Peyer's patch (tissue), 4 donors: Measurements from ENCODE around the gene L3MBTL4.

Experiments
- CTCF ChIP-seq, 6 experiments: fragments of 450-650 bp in 4 of 6; fragments of 200-600 bp in 2 of 6; sonication (generic) in 1 of 6; IDR thresholded peaks; one replicate each; pipeline ENCODE4 v1.5.1; 2017 to 2019; ENCODE audit warnings: antibody characterized with exemption in 6 of 6, mild to moderate bottlenecking in 3 of 6, moderate library complexity in 1 of 6
- POLR2A ChIP-seq, 2 donors: fragments of 450-650 bp; IDR thresholded peaks; one replicate each; pipeline ENCODE4 v1.5.1; 2017; ENCODE audit warnings: antibody characterized with exemption in 2 of 2, mild to moderate bottlenecking in 2 of 2, moderate library complexity in 2 of 2

GRCh38 chr18:6009756-6010155 is 405.0 kb downstream of the L3MBTL4 start:
- TF ChIP-seq CTCF (IDR thresholded peaks at IDR 0.05) (no peak), POLR2A (IDR thresholded peaks at IDR 0.05) (no peak)
